GM12872 (cell line): ENCODE measurements around the gene FSTL1.

Source experiments
- CTCF ChIP-seq: IDR thresholded peaks from 3 replicates; pipeline ENCODE4 v1.5.1; 2011; ENCODE audit warnings: low read depth, mild to moderate bottlenecking, low read length, moderate library complexity; ENCODE audit not compliant: insufficient read depth

Gene FSTL1

DNA sequence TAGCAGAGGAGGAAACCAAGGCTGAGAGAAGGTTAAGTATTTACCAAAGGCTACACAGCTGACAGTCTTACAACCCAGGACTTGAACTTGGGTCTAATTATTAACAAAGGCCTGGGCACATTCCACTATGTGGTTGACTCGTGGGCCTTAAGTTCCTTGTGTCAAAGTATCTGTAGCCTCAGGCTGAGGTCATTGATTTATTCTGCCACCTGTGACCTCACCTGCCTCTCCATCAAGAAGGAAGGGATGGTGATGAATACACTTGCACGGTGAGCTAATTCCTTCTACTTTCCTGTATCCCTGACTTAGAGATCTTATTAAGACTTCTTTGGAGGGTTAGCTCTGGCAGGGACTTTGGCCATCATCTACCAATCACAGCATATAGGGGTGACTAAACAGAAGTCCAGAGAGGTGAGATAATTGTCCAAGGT is 81.7 kb downstream of the FSTL1 start:
- TF ChIP-seq CTCF = no peak

DNA sequence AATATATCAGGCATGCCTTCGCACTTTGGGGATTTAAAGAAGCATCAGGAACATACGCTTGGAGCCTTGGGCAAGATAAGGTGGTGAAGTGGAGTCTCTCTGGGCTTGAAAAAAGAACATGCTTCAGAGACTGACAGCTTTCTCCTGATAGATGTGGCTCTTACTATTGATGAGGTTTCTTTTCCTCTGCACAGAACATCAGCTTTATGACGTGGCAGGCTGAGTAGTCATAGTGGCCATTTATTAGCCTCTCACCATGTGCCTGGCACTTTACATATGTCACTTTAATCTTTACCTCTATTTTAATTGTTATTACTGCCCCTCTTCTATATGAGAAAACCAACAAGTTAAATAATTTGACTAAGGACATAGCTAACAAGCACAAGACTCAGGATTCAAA is 82.6 kb downstream of the FSTL1 start:
- no peak for TF ChIP-seq CTCF

GRCh38 chr3:120364821-120365220 is 86.0 kb downstream of the FSTL1 start:
- no peak for TF ChIP-seq CTCF

DNA sequence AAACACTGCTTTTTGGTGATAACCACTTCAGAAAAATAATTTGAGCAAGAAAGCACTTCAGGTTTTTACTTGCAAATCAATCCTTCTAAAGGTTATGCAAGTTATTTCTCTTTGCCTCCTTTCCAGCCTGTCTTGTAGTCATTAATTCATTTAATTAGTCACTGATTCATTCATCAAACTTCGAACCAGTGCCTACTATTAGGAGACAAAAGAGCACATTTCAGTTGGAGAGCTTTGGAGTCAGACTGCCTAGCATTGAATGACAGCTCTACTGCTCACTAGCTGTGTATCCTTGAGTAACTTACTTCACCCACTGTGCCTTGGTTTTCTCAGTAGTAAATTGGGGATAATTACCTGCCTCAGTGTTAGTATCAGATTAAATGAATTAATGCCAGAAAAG is 86.7 kb downstream of the FSTL1 start:
- TF ChIP-seq CTCF = no peak

GRCh38 chr3:120357807-120358206 is 93.0 kb downstream of the FSTL1 start:
- no peak for TF ChIP-seq CTCF

DNA sequence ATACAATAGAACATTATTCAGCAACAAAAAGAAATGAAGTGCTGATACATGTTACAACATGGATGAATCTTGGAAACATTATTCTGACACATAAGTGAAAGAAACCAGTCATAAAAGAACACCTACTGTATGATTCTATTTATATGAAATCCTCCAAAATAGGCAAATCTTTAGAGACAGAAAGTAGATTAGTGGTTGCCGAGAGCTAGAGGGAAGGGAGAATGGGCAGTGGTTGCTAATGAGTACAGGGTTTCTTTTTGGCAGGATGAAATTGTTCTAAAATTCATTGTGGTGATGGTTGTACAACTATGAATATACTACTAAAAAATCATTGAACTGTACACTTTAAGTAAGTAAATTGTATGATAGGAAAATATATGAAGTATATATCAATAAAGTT is 95.3 kb downstream of the FSTL1 start:
- TF ChIP-seq CTCF = no peak

DNA sequence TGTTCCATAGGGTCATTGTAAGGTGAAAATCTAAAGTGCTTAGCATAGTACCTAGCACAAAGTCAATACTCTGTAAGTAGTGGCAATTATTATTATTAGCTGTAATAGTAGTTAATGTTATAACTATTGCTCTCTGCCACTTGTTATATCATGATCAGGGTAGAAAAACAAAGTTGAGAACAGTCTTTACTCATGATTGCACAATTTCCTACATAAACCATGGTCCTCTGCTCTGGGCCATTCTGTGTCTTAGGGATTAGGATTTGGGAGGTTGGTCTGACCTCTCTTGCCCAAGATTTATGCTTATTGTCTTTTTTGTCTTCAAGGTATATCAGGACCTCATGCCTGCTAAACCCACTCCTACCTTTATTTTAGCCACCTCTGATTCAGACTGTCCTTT is 97.3 kb downstream of the FSTL1 start:
- TF ChIP-seq CTCF = no peak

- no peak for TF ChIP-seq CTCF
Observed at GRCh38 chr3:120352017-120352416, 98.8 kb downstream of the FSTL1 start.
